ENCODE results near the gene PALB2. TPM values are rescaled to one million over a fixed set of nuclear protein-coding genes. Genes with fewer than 3 reads are reported as not detected.
A peak's percentile ranks its signal among the peaks of the same experiment; 100 is the strongest.

The PALB2 gene
- total and polyA plus RNA-seq, 2 of the 13 experiments (the other 11 are each of a cell fraction or from before 2014, with no cell fraction given), result 12.1 to 40.9 TPM

DNA sequence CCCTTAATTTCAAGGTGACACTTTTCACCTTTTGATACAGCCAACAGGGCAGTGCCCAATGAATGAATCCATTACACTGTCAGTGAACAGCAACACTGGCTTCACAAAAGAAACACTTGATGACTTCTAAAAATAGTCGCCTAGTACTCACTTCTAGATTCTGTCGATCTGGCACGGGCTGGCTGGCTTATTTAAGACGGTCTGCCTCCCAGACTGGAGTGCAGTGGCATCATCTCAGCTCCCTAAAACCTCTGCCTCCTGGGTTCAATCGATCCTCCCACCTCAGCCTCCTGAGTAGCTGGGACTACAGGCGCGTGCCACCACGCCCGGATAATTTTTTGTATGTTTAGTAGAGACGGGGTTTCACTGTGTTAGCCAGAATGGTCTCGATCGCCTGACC lies 46.9 kb downstream of the PALB2 start (continued):
- no peak for TF ChIP-seq ZNF280B (CRISPR knock-in tag; IDR thresholded peaks at IDR 0.05; ENCODE audit: borderline replicate concordance)

DNA sequence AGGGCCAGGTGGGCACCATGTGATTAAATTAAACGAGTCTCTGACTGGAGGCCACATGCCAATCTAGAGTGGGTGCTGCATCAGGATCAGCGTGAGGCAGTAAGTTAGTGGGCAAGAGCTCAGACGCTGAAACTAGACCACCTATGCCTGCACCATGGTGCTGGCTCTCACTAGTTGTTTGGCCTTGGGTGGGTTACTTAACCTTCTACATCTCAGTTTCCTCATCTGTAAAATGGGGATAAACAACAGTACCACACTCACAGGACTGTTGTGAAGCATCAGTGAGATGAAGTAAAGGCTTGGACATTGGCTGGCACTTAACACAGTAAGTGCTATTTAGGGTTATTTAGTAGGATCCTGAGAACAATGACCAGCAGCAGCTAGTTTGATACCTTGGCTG lies 50.9 kb downstream of the PALB2 start:
- ChIA-PET CTCF (ENCODE audit: low intra/inter-chr PET ratio, low total read pairs) (no interaction called here), POLR2A (no interaction called here)
- intact Hi-C loops (cut with micrococcal nuclease; ENCODE audit: unreplicated experiment) (no loop called here), in situ Hi-C loops (cut with HindIII; ENCODE audit: extremely low pct_ligation_motif_present, low pct_unique_long_range_greater_than_20kb) (no loop called here)
- Histone ChIP-seq H3K79me2 (ENCODE audit: insufficient read depth, low read length) (peaks cover 78% of the 10 kb centered on the region), H3K36me3 (replicated peaks in 1 of 2; ENCODE audit: control insufficient read depth in 1 of 2, insufficient read depth in 2 of 2, low read length in 2 of 2) (peaks cover 46 to 85% of the 10 kb centered on the region in 2 experiments), H3K9me3 (ENCODE audit: low read length) (no peaks in the 10 kb centered on the region), H3K9ac (ENCODE audit: insufficient read depth, low read depth, low read length) (no peak overlapping the region), H3K27me3 (ENCODE audit: control insufficient read depth in 1 of 2, insufficient read depth in 2 of 2, low read length in 2 of 2) (no peaks in the 10 kb centered on the region; a peak in 1 of 5 replicates), H3K27ac (ENCODE audit: extremely low read length, insufficient read depth, low read length) (no peak overlapping the region), H2AFZ (ENCODE audit: low read length) (no peak overlapping the region), H3K4me3 (replicated peaks in 1 of 3; ENCODE audit: insufficient read depth in 1 of 3, low read depth in 2 of 3, low read length in 3 of 3) (no peak overlapping the region), H3K4me1 (ENCODE audit: insufficient read depth, low read length) (peaks cover 31% of the 10 kb centered on the region), H3K4me2 (ENCODE audit: low read depth, low read length) (no peak overlapping the region), H4K20me1 (ENCODE audit: insufficient read depth, low read length) (peaks cover 31% of the 10 kb centered on the region)
- no peak for TF ChIP-seq POLR2G (IDR thresholded peaks at IDR 0.05; ENCODE audit: low read depth, low read length)
- no peak for TF ChIP-seq MAFG (CRISPR knock-in tag; IDR thresholded peaks at IDR 0.05)
- TF ChIP-seq ZBTB7B (CRISPR knock-in tag; IDR thresholded peaks at IDR 0.05), result no peak
- 0 out of 2 replicates have a peak, but pooled peaks have one; percentile 37 for TF ChIP-seq MLLT10 (CRISPR knock-in tag; IDR thresholded peaks at IDR 0.05)
- TF ChIP-seq ADNP (CRISPR knock-in tag; IDR thresholded peaks at IDR 0.05), result 0 out of 2 replicates have a peak, but pooled peaks have one; percentile 43
- peak; percentile 27; the same call in 1 of the 2 replicates for TF ChIP-seq MED1 (CRISPR knock-in tag; IDR thresholded peaks at IDR 0.05)
- TF ChIP-seq ZNF629 (CRISPR knock-in tag; conservative IDR thresholded peaks at IDR 0.05), result peak; percentile 95
- no peak for TF ChIP-seq RBAK (CRISPR knock-in tag; IDR thresholded peaks at IDR 0.05)
- no peak for TF ChIP-seq ZNF607 (CRISPR knock-in tag; IDR thresholded peaks at IDR 0.05; ENCODE audit: borderline replicate concordance)
- TF ChIP-seq NFIC (IDR thresholded peaks at IDR 0.05; ENCODE audit: low read length), result no peak
- 0 out of 2 replicates have a peak, but pooled peaks have one; percentile 20 for TF ChIP-seq PHF21A (CRISPR knock-in tag; IDR thresholded peaks at IDR 0.05)
- TF ChIP-seq STAG1 (CRISPR knock-in tag; IDR thresholded peaks at IDR 0.05), result no peak
- no peak for TF ChIP-seq GABPB1 (CRISPR knock-in tag; IDR thresholded peaks at IDR 0.05)
- no peak for TF ChIP-seq DMAP1 (CRISPR knock-in tag; IDR thresholded peaks at IDR 0.05)
- no peak for TF ChIP-seq ZNF33B (CRISPR knock-in tag; IDR thresholded peaks at IDR 0.05)
- 0 out of 2 replicates have a peak, but pooled peaks have one; percentile 49 for TF ChIP-seq CHD4 (IDR thresholded peaks at IDR 0.05; ENCODE audit: borderline replicate concordance, low read length)
- TF ChIP-seq KLF9 (CRISPR knock-in tag; IDR thresholded peaks at IDR 0.05; ENCODE audit: low read depth), result no peak
- TF ChIP-seq ZNF660 (CRISPR knock-in tag; IDR thresholded peaks at IDR 0.05; ENCODE audit: borderline replicate concordance, low read depth), result no peak
- TF ChIP-seq ZNF282 (IDR thresholded peaks at IDR 0.05; ENCODE audit: partially characterized antibody), result no peak
- no peak for TF ChIP-seq NFE2L2 (IDR thresholded peaks at IDR 0.05; ENCODE audit: low read length)
- peak; percentile 41; the same call in 1 of the 2 replicates for TF ChIP-seq ZMYM3 (CRISPR knock-in tag; IDR thresholded peaks at IDR 0.05)
- no peak for TF ChIP-seq THYN1 (CRISPR knock-in tag; IDR thresholded peaks at IDR 0.05; ENCODE audit: borderline replicate concordance, low read depth)
- FAIRE-seq, result no peak
- DNase-seq (ENCODE audit: low spot score), result no peak
- ATAC-seq, result no peak
- no TSS peak for BruUV-seq (replicated peaks)
- WGBS (ENCODE audit: low lambda C conversion rate), result 71% methylated on average over 3 of the region's 3 CpGs

All from HepG2 (cell line).